HepG2 (cell line): ENCODE results near the gene PAK1. TPM values are rescaled to one million over a fixed set of nuclear protein-coding genes. Genes with fewer than 3 reads are reported as not detected.

Experiments
- ATAC-seq: fragments of 200-7000 bp; cut with Tn5 transposase; 3 replicates; pipeline ENCODE4 v1.9.1; 2020; ENCODE audit warnings: mild to moderate bottlenecking, moderate library complexity
- BruUV-seq: library from RNA; stranded (reverse); fragments of 400-500 nt; replicated peaks from 2 replicates; lab custom pipeline; 2021; lab: Mats Ljungman, UMichigan
- CTCF ChIA-PET: fragments of 300-600 bp; formaldehyde crosslinking; extraction: SDS; loops from one replicate; lab custom pipeline; 2021; ENCODE audit warnings: low total read pairs, inconsistent platforms, low intra/inter-chr PET ratio; lab: Yijun Ruan, JAX
- POLR2A ChIA-PET: fragments of 350-600 bp; sonication (Branson Sonifier 250); formaldehyde crosslinking; loops from one replicate; lab custom pipeline; 2020; ENCODE audit warnings: antibody characterized with exemption, inconsistent platforms; lab: Yijun Ruan, JAX
- DNase-seq: peaks from one replicate; pipeline ENCODE4 v3.0.0-alpha.2; 2015; ENCODE audit warnings: low spot score
- FAIRE-seq: peaks from 3 replicates; lab custom pipeline; 2011; peaks lifted over from hg19 to GRCh38; lab: Jason Lieb, UNC
- H2AFZ ChIP-seq: one replicate; pipeline ENCODE4 v1.6.1; 2011; ENCODE audit warnings: low read length, inconsistent platforms
- H3K27ac ChIP-seq: fragments of 300-600 bp; 3 replicates; pipeline ENCODE4 v1.8.0; 2011; ENCODE audit warnings: mixed run types, mild to moderate bottlenecking, mixed read lengths, low read length, inconsistent platforms; ENCODE audit not compliant: insufficient read depth; ENCODE audit errors: extremely low read length
- H3K27me3 ChIP-seq, 2 experiments: fragments of 200-600 bp in 1 of 2; 2 replicates in 1 of 2; 3 replicates in 1 of 2; pipeline versions ENCODE4 v1.6.0 to v1.8.0; 2011; ENCODE audit warnings: low read length in 2 of 2, mild to moderate bottlenecking in 2 of 2, moderate library complexity in 2 of 2, inconsistent platforms in 1 of 2; ENCODE audit not compliant: insufficient read depth in 2 of 2, control insufficient read depth in 1 of 2
- H3K36me3 ChIP-seq, 2 experiments: fragments of 200-600 bp in 1 of 2; replicated peaks in 1 of 2; 2 replicates in 1 of 2; 3 replicates in 1 of 2; pipeline versions ENCODE4 v1.5.1 to v1.8.0; 2011; ENCODE audit warnings: low read length in 2 of 2, inconsistent platforms in 1 of 2; ENCODE audit not compliant: insufficient read depth in 2 of 2, control insufficient read depth in 1 of 2
- H3K4me1 ChIP-seq: 2 replicates; pipeline ENCODE4 v1.5.1; 2012; ENCODE audit warnings: low read length, inconsistent platforms; ENCODE audit not compliant: insufficient read depth
- H3K4me2 ChIP-seq: 2 replicates; pipeline ENCODE4 v1.6.0; 2011; ENCODE audit warnings: low read depth, low read length, inconsistent platforms
- H3K4me3 ChIP-seq, 3 experiments: fragments of 200-600 bp in 1 of 3; sonication (generic), shearing (Covaris generic) in 1 of 3; replicated peaks in 1 of 3; 2 replicates each; pipeline ENCODE4 v1.5.1; 2011 to 2016; ENCODE audit warnings: low read length in 3 of 3, inconsistent platforms in 2 of 3, low read depth in 2 of 3, mild to moderate bottlenecking in 2 of 3, control low read depth in 1 of 3, mixed read lengths in 1 of 3; ENCODE audit not compliant: insufficient read depth in 1 of 3
- H3K79me2 ChIP-seq: one replicate; pipeline ENCODE4 v1.6.1; 2011; ENCODE audit warnings: low read length, inconsistent platforms; ENCODE audit not compliant: insufficient read depth
- H3K9ac ChIP-seq: 2 replicates; pipeline ENCODE4 v1.6.0; 2011; ENCODE audit warnings: mild to moderate bottlenecking, low read depth, low read length, inconsistent platforms; ENCODE audit not compliant: insufficient read depth
- H3K9me3 ChIP-seq: 2 replicates; pipeline ENCODE4 v1.5.1; 2012; ENCODE audit warnings: mild to moderate bottlenecking, low read length
- H4K20me1 ChIP-seq: 2 replicates; pipeline ENCODE4 v1.6.0; 2011; ENCODE audit warnings: inconsistent platforms, mild to moderate bottlenecking, low read length, moderate library complexity; ENCODE audit not compliant: insufficient read depth
- HDAC2 ChIP-seq: sonication (generic); formaldehyde crosslinking; IDR thresholded peaks from 2 replicates; pipeline ENCODE4 v1.4.0; 2020; ENCODE audit warnings: missing genetic modification reagents
- HMGA1 ChIP-seq: sonication (generic); formaldehyde crosslinking; conservative IDR thresholded peaks from 2 replicates; pipeline ENCODE4 v1.4.0; 2020; ENCODE audit warnings: missing genetic modification reagents
- JUN ChIP-seq: sonication (generic); formaldehyde crosslinking; IDR thresholded peaks from 2 replicates; pipeline ENCODE4 v1.4.0; 2020; ENCODE audit warnings: mild to moderate bottlenecking, missing genetic modification reagents
- KMT2A ChIP-seq: sonication (generic); formaldehyde crosslinking; IDR thresholded peaks from 2 replicates; pipeline ENCODE4 v1.4.0; 2020; ENCODE audit warnings: missing genetic modification reagents
- MEF2D ChIP-seq: sonication (generic); formaldehyde crosslinking; IDR thresholded peaks from 2 replicates; pipeline ENCODE4 v1.5.1; 2020; ENCODE audit warnings: mild to moderate bottlenecking, missing genetic modification reagents
- MXD3 ChIP-seq: IDR thresholded peaks from 2 replicates; pipeline ENCODE4 v1.6.1; 2016; ENCODE audit warnings: mild to moderate bottlenecking, missing biosample characterization, missing genetic modification reagents
- MZF1 ChIP-seq: sonication (generic); formaldehyde crosslinking; IDR thresholded peaks from 2 replicates; pipeline ENCODE4 v1.8.1; 2023; ENCODE audit warnings: mild to moderate bottlenecking, missing genetic modification reagents, borderline replicate concordance
- ZNF124 ChIP-seq: sonication (generic); formaldehyde crosslinking; IDR thresholded peaks from 2 replicates; pipeline ENCODE4 v1.4.0; 2020; ENCODE audit warnings: missing genetic modification reagents
- ZNF230 ChIP-seq: sonication (generic); formaldehyde crosslinking; IDR thresholded peaks from 2 replicates; pipeline ENCODE4 v1.4.0; 2020; ENCODE audit warnings: mild to moderate bottlenecking, missing genetic modification reagents
- ZNF343 ChIP-seq: sonication (generic); formaldehyde crosslinking; IDR thresholded peaks from 2 replicates; pipeline ENCODE4 v1.4.0; 2020; ENCODE audit warnings: mild to moderate bottlenecking, missing genetic modification reagents
- ZNF883 ChIP-seq: sonication (generic); formaldehyde crosslinking; IDR thresholded peaks from 2 replicates; pipeline ENCODE4 v1.5.1; 2020; ENCODE audit warnings: mild to moderate bottlenecking, missing genetic modification reagents; ENCODE audit errors: not compliant biosample characterization
- ZSCAN22 ChIP-seq: sonication (generic); formaldehyde crosslinking; IDR thresholded peaks from 2 replicates; pipeline ENCODE4 v1.4.0; 2020; ENCODE audit warnings: mild to moderate bottlenecking, missing genetic modification reagents
- WGBS: methylation state at CpG from one replicate; pipeline ENCODE4 v1.1.6; 2017; ENCODE audit warnings: low lambda C conversion rate; 5-methylcytosine and 5-hydroxymethylcytosine counted together
- in situ Hi-C: cut with HindIII; loops from 2 replicates; pipeline ENCODE4 v1.10.0; 2017; ENCODE audit warnings: low pct_unique_long_range_greater_than_20kb; ENCODE audit not compliant: extremely low pct_ligation_motif_present
- intact Hi-C: fragments of 100-400 bp; cut with micrococcal nuclease; formaldehyde crosslinking; loops from one replicate; pipeline ENCODE4 v1.10.0; 2022; ENCODE audit not compliant: unreplicated experiment
- polyA plus RNA-seq, 8 experiments: library from polyadenylated mRNA; depleted of rRNA in 3 of 8; stranded (reverse) in 7 of 8; unstranded in 1 of 8; fragments of >200 nt; fragmentation: Illumina TruSeq in 4 of 8; extraction: Trizol in 4 of 8; gene quantifications; 2 replicates each; pipeline versions ENCODE4 v1.2.1 to v1.2.3, GENCODE V29; 2011 to 2016; ENCODE audit warnings: low read depth in 4 of 8, missing spikeins in 1 of 8, mixed read lengths in 1 of 8; ENCODE audit not compliant: insufficient read depth in 1 of 8
- total RNA-seq, 5 experiments: library from RNA; depleted of rRNA; stranded (reverse); fragments of >200 nt; fragmentation: Illumina TruSeq; extraction: Trizol; gene quantifications; 2 replicates each; pipeline ENCODE4 v1.2.3, GENCODE V29; 2016; ENCODE audit warnings: low read depth in 1 of 5
- TF ChIP-seq, protein P1 (sequence below): sonication (generic); formaldehyde crosslinking; IDR thresholded peaks from 2 replicates; pipeline ENCODE4 v1.8.1; 2022; ENCODE audit warnings: low read depth, mild to moderate bottlenecking, missing genetic modification reagents
- TF ChIP-seq, protein P2 (sequence below): sonication (generic); formaldehyde crosslinking; IDR thresholded peaks from one replicate; pipeline ENCODE4 v1.5.1; 2020; ENCODE audit warnings: mild to moderate bottlenecking, missing genetic modification reagents; ENCODE audit errors: not compliant biosample characterization

PAK1 gene
- total and polyA plus RNA-seq, 2 of the 13 experiments (the other 11 are each of a cell fraction or from before 2014, with no cell fraction given): 1.5 to 4.3 TPM

DNA sequence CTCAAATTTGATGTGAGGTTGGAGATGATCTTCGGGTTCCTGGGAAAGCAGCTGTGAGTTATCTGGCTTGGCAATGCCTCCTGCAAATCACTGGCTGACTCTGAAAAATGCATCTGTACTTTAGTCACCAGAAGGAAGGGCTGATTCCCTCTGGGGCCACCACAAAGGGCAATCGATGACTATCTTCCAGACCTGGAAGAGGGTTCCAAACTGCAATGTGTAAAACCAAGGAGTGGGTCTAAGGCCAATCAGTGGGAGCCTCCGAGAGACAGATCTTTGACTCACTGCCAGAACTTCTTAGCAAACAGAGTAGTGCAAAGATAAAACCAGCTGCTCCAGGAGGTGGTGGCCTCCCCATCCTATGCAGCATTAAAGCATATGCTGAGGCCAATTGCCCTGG, 29.1 kb upstream of the PAK1 start:
- no peak for ATAC-seq
- no TSS peak for BruUV-seq
- ChIA-PET CTCF (no interaction called here), POLR2A (no interaction called here)
- no peak overlapping the region for H3K9ac ChIP-seq
- no peak overlapping the region for H3K4me3 ChIP-seq
- intact Hi-C loops: no loop called here
- no peak for DNase-seq
- in situ Hi-C loops: no loop called here
- no peaks in the 10 kb centered on the region for H4K20me1 ChIP-seq
- no peak overlapping the region for H2AFZ ChIP-seq
- no peak overlapping the region for H3K27ac ChIP-seq
- FAIRE-seq: no peak
- H3K27me3 ChIP-seq: no peaks in the 10 kb centered on the region; a peak in 2 of 5 replicates
- no peaks in the 10 kb centered on the region for H3K36me3 ChIP-seq
- no peaks in the 10 kb centered on the region for H3K79me2 ChIP-seq
- no peaks in the 10 kb centered on the region for H3K9me3 ChIP-seq
- WGBS: 1% methylated on average over 3 of the region's 3 CpGs
- H3K4me2 ChIP-seq: no peak overlapping the region
- no peaks in the 10 kb centered on the region for H3K4me1 ChIP-seq
- TF ChIP-seq MEF2D (CRISPR knock-in tag): no peak
- TF ChIP-seq MXD3: no peak
- TF ChIP-seq ZNF124 (CRISPR knock-in tag): no peak
- no peak for TF ChIP-seq ZNF343 (CRISPR knock-in tag)
- no peak for TF ChIP-seq ZSCAN22 (CRISPR knock-in tag)
- no peak for TF ChIP-seq ZNF230 (CRISPR knock-in tag)
- TF ChIP-seq KMT2A (CRISPR knock-in tag): no peak
- TF ChIP-seq JUN: no peak
- TF ChIP-seq ZNF883 (CRISPR knock-in tag): no peak
- TF ChIP-seq MZF1 (CRISPR knock-in tag): no peak
- no peak for TF ChIP-seq HDAC2 (CRISPR knock-in tag)
- no peak for TF ChIP-seq HMGA1 (CRISPR knock-in tag)
- TF ChIP-seq, protein P1, sequence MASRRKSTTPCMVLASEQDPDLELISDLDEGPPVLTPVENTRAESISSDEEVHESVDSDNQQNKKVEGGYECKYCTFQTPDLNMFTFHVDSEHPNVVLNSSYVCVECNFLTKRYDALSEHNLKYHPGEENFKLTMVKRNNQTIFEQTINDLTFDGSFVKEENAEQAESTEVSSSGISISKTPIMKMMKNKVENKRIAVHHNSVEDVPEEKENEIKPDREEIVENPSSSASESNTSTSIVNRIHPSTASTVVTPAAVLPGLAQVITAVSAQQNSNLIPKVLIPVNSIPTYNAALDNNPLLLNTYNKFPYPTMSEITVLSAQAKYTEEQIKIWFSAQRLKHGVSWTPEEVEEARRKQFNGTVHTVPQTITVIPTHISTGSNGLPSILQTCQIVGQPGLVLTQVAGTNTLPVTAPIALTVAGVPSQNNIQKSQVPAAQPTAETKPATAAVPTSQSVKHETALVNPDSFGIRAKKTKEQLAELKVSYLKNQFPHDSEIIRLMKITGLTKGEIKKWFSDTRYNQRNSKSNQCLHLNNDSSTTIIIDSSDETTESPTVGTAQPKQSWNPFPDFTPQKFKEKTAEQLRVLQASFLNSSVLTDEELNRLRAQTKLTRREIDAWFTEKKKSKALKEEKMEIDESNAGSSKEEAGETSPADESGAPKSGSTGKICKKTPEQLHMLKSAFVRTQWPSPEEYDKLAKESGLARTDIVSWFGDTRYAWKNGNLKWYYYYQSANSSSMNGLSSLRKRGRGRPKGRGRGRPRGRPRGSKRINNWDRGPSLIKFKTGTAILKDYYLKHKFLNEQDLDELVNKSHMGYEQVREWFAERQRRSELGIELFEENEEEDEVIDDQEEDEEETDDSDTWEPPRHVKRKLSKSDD (CRISPR knock-in tag): no peak
- TF ChIP-seq, protein P2, sequence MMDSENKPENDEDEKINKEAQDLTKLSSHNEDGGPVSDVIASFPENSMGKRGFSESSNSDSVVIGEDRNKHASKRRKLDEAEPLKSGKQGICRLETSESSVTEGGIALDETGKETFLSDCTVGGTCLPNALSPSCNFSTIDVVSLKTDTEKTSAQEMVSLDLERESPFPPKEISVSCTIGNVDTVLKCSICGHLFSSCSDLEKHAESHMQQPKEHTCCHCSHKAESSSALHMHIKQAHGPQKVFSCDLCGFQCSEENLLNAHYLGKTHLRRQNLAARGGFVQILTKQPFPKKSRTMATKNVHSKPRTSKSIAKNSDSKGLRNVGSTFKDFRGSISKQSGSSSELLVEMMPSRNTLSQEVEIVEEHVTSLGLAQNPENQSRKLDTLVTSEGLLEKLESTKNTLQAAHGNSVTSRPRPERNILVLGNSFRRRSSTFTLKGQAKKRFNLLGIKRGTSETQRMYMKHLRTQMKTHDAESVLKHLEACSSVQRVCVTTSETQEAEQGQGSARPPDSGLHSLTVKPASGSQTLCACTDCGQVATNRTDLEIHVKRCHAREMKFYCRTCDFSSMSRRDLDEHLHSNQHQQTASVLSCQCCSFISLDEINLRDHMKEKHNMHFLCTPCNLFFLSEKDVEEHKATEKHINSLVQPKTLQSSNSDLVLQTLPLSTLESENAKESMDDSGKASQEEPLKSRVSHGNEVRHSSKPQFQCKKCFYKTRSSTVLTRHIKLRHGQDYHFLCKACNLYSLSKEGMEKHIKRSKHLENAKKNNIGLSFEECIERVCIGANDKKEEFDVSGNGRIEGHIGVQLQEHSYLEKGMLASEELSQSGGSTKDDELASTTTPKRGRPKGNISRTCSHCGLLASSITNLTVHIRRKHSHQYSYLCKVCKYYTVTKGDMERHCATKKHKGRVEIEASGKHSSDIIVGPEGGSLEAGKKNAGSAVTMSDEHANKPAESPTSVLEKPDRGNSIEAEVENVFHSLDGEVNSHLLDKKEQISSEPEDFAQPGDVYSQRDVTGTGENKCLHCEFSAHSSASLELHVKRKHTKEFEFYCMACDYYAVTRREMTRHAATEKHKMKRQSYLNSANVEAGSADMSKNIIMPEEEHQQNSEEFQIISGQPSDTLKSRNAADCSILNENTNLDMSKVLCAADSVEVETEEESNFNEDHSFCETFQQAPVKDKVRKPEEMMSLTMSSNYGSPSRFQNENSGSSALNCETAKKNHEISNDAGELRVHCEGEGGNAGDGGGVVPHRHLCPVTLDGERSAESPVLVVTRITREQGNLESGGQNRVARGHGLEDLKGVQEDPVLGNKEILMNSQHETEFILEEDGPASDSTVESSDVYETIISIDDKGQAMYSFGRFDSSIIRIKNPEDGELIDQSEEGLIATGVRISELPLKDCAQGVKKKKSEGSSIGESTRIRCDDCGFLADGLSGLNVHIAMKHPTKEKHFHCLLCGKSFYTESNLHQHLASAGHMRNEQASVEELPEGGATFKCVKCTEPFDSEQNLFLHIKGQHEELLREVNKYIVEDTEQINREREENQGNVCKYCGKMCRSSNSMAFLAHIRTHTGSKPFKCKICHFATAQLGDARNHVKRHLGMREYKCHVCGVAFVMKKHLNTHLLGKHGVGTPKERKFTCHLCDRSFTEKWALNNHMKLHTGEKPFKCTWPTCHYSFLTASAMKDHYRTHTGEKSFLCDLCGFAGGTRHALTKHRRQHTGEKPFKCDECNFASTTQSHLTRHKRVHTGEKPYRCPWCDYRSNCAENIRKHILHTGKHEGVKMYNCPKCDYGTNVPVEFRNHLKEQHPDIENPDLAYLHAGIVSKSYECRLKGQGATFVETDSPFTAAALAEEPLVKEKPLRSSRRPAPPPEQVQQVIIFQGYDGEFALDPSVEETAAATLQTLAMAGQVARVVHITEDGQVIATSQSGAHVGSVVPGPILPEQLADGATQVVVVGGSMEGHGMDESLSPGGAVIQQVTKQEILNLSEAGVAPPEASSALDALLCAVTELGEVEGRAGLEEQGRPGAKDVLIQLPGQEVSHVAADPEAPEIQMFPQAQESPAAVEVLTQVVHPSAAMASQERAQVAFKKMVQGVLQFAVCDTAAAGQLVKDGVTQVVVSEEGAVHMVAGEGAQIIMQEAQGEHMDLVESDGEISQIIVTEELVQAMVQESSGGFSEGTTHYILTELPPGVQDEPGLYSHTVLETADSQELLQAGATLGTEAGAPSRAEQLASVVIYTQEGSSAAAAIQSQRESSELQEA (CRISPR knock-in tag): no peak
